A673 (cell line): ENCODE results near the gene STAT5B.

Experiments
- CTCF ChIP-seq: fragments of 300-800, 200-600 bp; sonication (generic); conservative IDR thresholded peaks from 2 replicates; pipeline ENCODE4 v1.5.1; 2017; ENCODE audit warnings: low read depth, mild to moderate bottlenecking, antibody characterized with exemption, low read length, moderate library complexity, mixed read lengths
- EZH2 ChIP-seq: fragments of 200-600 bp; sonication (generic); IDR thresholded peaks from 2 replicates; pipeline ENCODE4 v1.6.1; 2017; ENCODE audit warnings: borderline replicate concordance, low read depth, mild to moderate bottlenecking, mixed read lengths, antibody characterized with exemption, low read length; ENCODE audit not compliant: poor library complexity, severe bottlenecking

- TF ChIP-seq CTCF (no peak), EZH2 (no peak)
Observed at GRCh38 chr17:42301022-42301421, 24.8 kb upstream of the STAT5B start.
